H9 (cell line): ENCODE results near the gene LENG9. TPM values are rescaled to one million over a fixed set of nuclear protein-coding genes. Genes with fewer than 3 reads are reported as not detected.
"Not testable (repeated sequence)": the region's sequence is repeated elsewhere in the genome, so short reads cannot be mapped to it uniquely, and the experiment has no call there.

Experiments used
- DNase-seq: peaks from one replicate; pipeline ENCODE4 v3.0.0-alpha.2; 2017
- H2AFZ ChIP-seq: one replicate; pipeline ENCODE4 v1.6.1; 2013; ENCODE audit warnings: mild to moderate bottlenecking, low read length, control low read depth, moderate library complexity
- H2AK5ac ChIP-seq: 2 replicates; pipeline ENCODE4 v1.6.1; 2013; ENCODE audit warnings: low read length, control low read depth, mixed read lengths; ENCODE audit not compliant: insufficient read length
- H2BK120ac ChIP-seq: one replicate; pipeline ENCODE4 v1.6.1; 2013; ENCODE audit warnings: low read depth, mild to moderate bottlenecking, low read length, control low read depth, inconsistent platforms; ENCODE audit not compliant: poor library complexity, severe bottlenecking
- H2BK12ac ChIP-seq: 2 replicates; pipeline ENCODE4 v1.6.1; 2013; ENCODE audit warnings: low read length, control low read depth, mixed read lengths, low read depth; ENCODE audit not compliant: insufficient read length
- H2BK15ac ChIP-seq: 2 replicates; pipeline ENCODE4 v1.6.1; 2013; ENCODE audit warnings: low read depth, low read length, control low read depth
- H2BK20ac ChIP-seq: one replicate; pipeline ENCODE4 v1.6.1; 2013; ENCODE audit warnings: low read depth, mild to moderate bottlenecking, low read length, control low read depth, inconsistent platforms; ENCODE audit not compliant: poor library complexity, severe bottlenecking
- H2BK5ac ChIP-seq: 2 replicates; pipeline ENCODE4 v1.6.1; 2013; ENCODE audit warnings: low read length, control low read depth, mixed read lengths; ENCODE audit not compliant: insufficient read length
- H3K14ac ChIP-seq: 2 replicates; pipeline ENCODE4 v1.6.1; 2013; ENCODE audit warnings: low read length, control low read depth; ENCODE audit not compliant: insufficient read depth
- H3K18ac ChIP-seq: 2 replicates; pipeline ENCODE4 v1.6.1; 2013; ENCODE audit warnings: low read depth, mild to moderate bottlenecking, mixed read lengths, low read length, control low read depth; ENCODE audit not compliant: insufficient read length
- H3K23ac ChIP-seq: 2 replicates; pipeline ENCODE4 v1.6.1; 2013; ENCODE audit warnings: low read length, control low read depth, mixed read lengths, low read depth; ENCODE audit not compliant: insufficient read length
- H3K23me2 ChIP-seq: 2 replicates; pipeline ENCODE4 v1.6.1; 2013; ENCODE audit warnings: low read depth, mild to moderate bottlenecking, mixed read lengths, low read length, control low read depth; ENCODE audit not compliant: insufficient read length, poor library complexity, severe bottlenecking
- H3K27ac ChIP-seq: 2 replicates; pipeline ENCODE4 v1.5.1; 2013; ENCODE audit warnings: low read length, control low read depth, mixed read lengths, low read depth; ENCODE audit not compliant: insufficient read length
- H3K27me3 ChIP-seq: 2 replicates; pipeline ENCODE4 v1.6.1; 2013; ENCODE audit warnings: low read length, control low read depth, inconsistent platforms; ENCODE audit not compliant: insufficient read depth
- H3K4ac ChIP-seq: 2 replicates; pipeline ENCODE4 v1.6.1; 2013; ENCODE audit warnings: low read depth, mild to moderate bottlenecking, control low read depth, inconsistent platforms, low read length, moderate library complexity
- H3K4me1 ChIP-seq: 2 replicates; pipeline ENCODE4 v1.6.1; 2013; ENCODE audit warnings: low read length, control low read depth, inconsistent platforms; ENCODE audit not compliant: insufficient read depth
- H3K4me2 ChIP-seq: 2 replicates; pipeline ENCODE4 v1.6.1; 2013; ENCODE audit warnings: low read length, control low read depth, mixed read lengths; ENCODE audit not compliant: insufficient read length, insufficient read depth
- H3K56ac ChIP-seq: 2 replicates; pipeline ENCODE4 v1.6.1; 2013; ENCODE audit warnings: low read depth, mild to moderate bottlenecking, mixed read lengths, low read length, control low read depth; ENCODE audit not compliant: insufficient read length
- H3K79me1 ChIP-seq: 2 replicates; pipeline ENCODE4 v1.6.1; 2013; ENCODE audit warnings: low read depth, mild to moderate bottlenecking, moderate library complexity, low read length, control low read depth, inconsistent platforms; ENCODE audit not compliant: insufficient read depth, poor library complexity, severe bottlenecking
- H3K79me2 ChIP-seq: 2 replicates; pipeline ENCODE4 v1.6.1; 2013; ENCODE audit warnings: low read length, control low read depth, inconsistent platforms; ENCODE audit not compliant: insufficient read depth
- H3K9ac ChIP-seq: 2 replicates; pipeline ENCODE4 v1.6.1; 2013; ENCODE audit warnings: low read length, control low read depth, mixed read lengths; ENCODE audit not compliant: insufficient read length; ENCODE audit errors: extremely low read depth
- H3K9me3 ChIP-seq: one replicate; pipeline ENCODE4 v1.6.1; 2013; ENCODE audit warnings: low read depth, low read length, inconsistent platforms; ENCODE audit not compliant: control insufficient read depth
- H3T11ph ChIP-seq: one replicate; pipeline ENCODE4 v1.6.1; 2013; ENCODE audit warnings: mild to moderate bottlenecking, low read length, control low read depth, inconsistent platforms
- H4K20me1 ChIP-seq: one replicate; pipeline ENCODE4 v1.6.1; 2013; ENCODE audit not compliant: control insufficient read depth, insufficient read length, insufficient read depth
- H4K5ac ChIP-seq: 2 replicates; pipeline ENCODE4 v1.6.1; 2013; ENCODE audit warnings: low read depth, mild to moderate bottlenecking, mixed read lengths, low read length, control low read depth; ENCODE audit not compliant: insufficient read length
- H4K8ac ChIP-seq: replicated peaks from 2 replicates; pipeline ENCODE4 v1.6.1; 2013; ENCODE audit warnings: low read length, control low read depth, mixed read lengths, low read depth; ENCODE audit not compliant: insufficient read length
- H4K91ac ChIP-seq: 2 replicates; pipeline ENCODE4 v1.6.1; 2013; ENCODE audit warnings: low read depth, mild to moderate bottlenecking, moderate library complexity, mixed read lengths, low read length, control low read depth; ENCODE audit not compliant: insufficient read length
- H3K27ac Mint-ChIP-seq, 3 experiments: 2 replicates in 2 of 3; 3 replicates in 1 of 3; pipeline ENCODE4 v1.8.0; 2020 to 2021; ENCODE audit warnings: mixed read lengths in 3 of 3, mild to moderate bottlenecking in 1 of 3, moderate library complexity in 1 of 3
- H3K27me3 Mint-ChIP-seq: 2 replicates; pipeline ENCODE4 v1.8.0; 2021; ENCODE audit warnings: low read depth, mild to moderate bottlenecking, moderate library complexity, mixed read lengths
- H3K36me3 Mint-ChIP-seq, 3 experiments: 2 replicates in 2 of 3; 3 replicates in 1 of 3; pipeline ENCODE4 v1.8.0; 2020 to 2021; ENCODE audit warnings: low read depth in 3 of 3, mixed read lengths in 3 of 3; ENCODE audit not compliant: insufficient read depth in 1 of 3
- H3K4me1 Mint-ChIP-seq, 2 experiments: 2 replicates each; pipeline ENCODE4 v1.8.0; 2020; ENCODE audit warnings: mixed read lengths in 2 of 2
- H3K4me3 Mint-ChIP-seq, 2 experiments: 2 replicates in 1 of 2; 3 replicates in 1 of 2; pipeline ENCODE4 v1.8.0; 2020 to 2021; ENCODE audit warnings: mild to moderate bottlenecking in 2 of 2, mixed read lengths in 2 of 2, moderate library complexity in 1 of 2
- H3K9me3 Mint-ChIP-seq, 2 experiments: 2 replicates in 1 of 2; 3 replicates in 1 of 2; pipeline ENCODE4 v1.8.0; 2020; ENCODE audit warnings: mild to moderate bottlenecking in 2 of 2, mixed read lengths in 2 of 2, moderate library complexity in 1 of 2
- WGBS: extraction: QIAGEN DNeasy Blood & Tissue Kit; methylation state at CpG from one replicate; pipeline ENCODE4 v1.1.7; 2013; ENCODE audit warnings: missing lambda C conversion rate, low lambda C conversion rate, mixed read lengths; ENCODE audit not compliant: insufficient read length; ENCODE audit errors: extremely low coverage; 5-methylcytosine and 5-hydroxymethylcytosine counted together
- total RNA-seq: library from RNA; stranded (reverse); gene quantifications from 2 replicates; pipeline ENCODE4 v1.2.1, GENCODE V29; 2021
- TF ChIP-seq, protein P1 (sequence below): fragments of 200-600 bp; sonication (generic); conservative IDR thresholded peaks from 3 replicates; pipeline ENCODE4 v1.8.0; 2021; ENCODE audit warnings: antibody characterized with exemption, mild to moderate bottlenecking

The LENG9 gene
- total RNA-seq, 1 experiment from 2014 or later, result 3.8 TPM

- H2AK5ac ChIP-seq, result no peak overlapping the region
- H4K8ac ChIP-seq, result no peak overlapping the region
- H3K4me1 Mint-ChIP-seq, result no peaks in the 10 kb centered on the region
- H3K4me3 Mint-ChIP-seq, result no peak overlapping the region
- H3K14ac ChIP-seq, result no peak overlapping the region
- DNase-seq, result no peak
- TF ChIP-seq, protein P1, sequence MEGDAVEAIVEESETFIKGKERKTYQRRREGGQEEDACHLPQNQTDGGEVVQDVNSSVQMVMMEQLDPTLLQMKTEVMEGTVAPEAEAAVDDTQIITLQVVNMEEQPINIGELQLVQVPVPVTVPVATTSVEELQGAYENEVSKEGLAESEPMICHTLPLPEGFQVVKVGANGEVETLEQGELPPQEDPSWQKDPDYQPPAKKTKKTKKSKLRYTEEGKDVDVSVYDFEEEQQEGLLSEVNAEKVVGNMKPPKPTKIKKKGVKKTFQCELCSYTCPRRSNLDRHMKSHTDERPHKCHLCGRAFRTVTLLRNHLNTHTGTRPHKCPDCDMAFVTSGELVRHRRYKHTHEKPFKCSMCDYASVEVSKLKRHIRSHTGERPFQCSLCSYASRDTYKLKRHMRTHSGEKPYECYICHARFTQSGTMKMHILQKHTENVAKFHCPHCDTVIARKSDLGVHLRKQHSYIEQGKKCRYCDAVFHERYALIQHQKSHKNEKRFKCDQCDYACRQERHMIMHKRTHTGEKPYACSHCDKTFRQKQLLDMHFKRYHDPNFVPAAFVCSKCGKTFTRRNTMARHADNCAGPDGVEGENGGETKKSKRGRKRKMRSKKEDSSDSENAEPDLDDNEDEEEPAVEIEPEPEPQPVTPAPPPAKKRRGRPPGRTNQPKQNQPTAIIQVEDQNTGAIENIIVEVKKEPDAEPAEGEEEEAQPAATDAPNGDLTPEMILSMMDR, result no peak
- H3T11ph ChIP-seq, result no peak overlapping the region
- no peak overlapping the region for H4K91ac ChIP-seq
- no peak overlapping the region for H3K27ac ChIP-seq
- H3K36me3 Mint-ChIP-seq, result peaks cover 2 to 26% (median 11%) of the 10 kb centered on the region in 3 experiments; a peak in 6 of 7 replicates
- no peaks in the 10 kb centered on the region for H3K79me1 ChIP-seq
- no peaks in the 10 kb centered on the region for H3K23me2 ChIP-seq
- H2BK12ac ChIP-seq, result no peak overlapping the region
- no peak overlapping the region for H3K56ac ChIP-seq
- no peaks in the 10 kb centered on the region for H3K79me2 ChIP-seq
- no peak overlapping the region for H3K4ac ChIP-seq
- no peaks in the 10 kb centered on the region for H4K20me1 ChIP-seq
- no peak overlapping the region for H2AFZ ChIP-seq
- H2BK5ac ChIP-seq, result no peak overlapping the region
- no peak overlapping the region for H3K9ac ChIP-seq
- peaks cover 21% of the 10 kb centered on the region for H3K9me3 ChIP-seq
- no peaks in the 10 kb centered on the region for H3K27me3 ChIP-seq
- H3K27ac Mint-ChIP-seq, result no peak overlapping the region
- H3K18ac ChIP-seq, result no peak overlapping the region
- peaks cover 70 to 83% of the 10 kb centered on the region in 2 experiments for H3K9me3 Mint-ChIP-seq
- H3K23ac ChIP-seq, result no peak overlapping the region
- no peaks in the 10 kb centered on the region for H3K4me1 ChIP-seq
- no peak overlapping the region for H4K5ac ChIP-seq
- H3K27me3 Mint-ChIP-seq, result peaks cover 3% of the 10 kb centered on the region; the same call in 1 of the 2 replicates
- H3K4me2 ChIP-seq, result no peak overlapping the region
- H2BK15ac ChIP-seq, result no peak overlapping the region
- H2BK120ac ChIP-seq, result no peak overlapping the region
- no peak overlapping the region for H2BK20ac ChIP-seq
- no CpG with 5 or more reads among the region's 12 CpGs for WGBS
Measured at GRCh38 chr19:54507824-54508223, 44.2 kb upstream of the LENG9 start.

DNA sequence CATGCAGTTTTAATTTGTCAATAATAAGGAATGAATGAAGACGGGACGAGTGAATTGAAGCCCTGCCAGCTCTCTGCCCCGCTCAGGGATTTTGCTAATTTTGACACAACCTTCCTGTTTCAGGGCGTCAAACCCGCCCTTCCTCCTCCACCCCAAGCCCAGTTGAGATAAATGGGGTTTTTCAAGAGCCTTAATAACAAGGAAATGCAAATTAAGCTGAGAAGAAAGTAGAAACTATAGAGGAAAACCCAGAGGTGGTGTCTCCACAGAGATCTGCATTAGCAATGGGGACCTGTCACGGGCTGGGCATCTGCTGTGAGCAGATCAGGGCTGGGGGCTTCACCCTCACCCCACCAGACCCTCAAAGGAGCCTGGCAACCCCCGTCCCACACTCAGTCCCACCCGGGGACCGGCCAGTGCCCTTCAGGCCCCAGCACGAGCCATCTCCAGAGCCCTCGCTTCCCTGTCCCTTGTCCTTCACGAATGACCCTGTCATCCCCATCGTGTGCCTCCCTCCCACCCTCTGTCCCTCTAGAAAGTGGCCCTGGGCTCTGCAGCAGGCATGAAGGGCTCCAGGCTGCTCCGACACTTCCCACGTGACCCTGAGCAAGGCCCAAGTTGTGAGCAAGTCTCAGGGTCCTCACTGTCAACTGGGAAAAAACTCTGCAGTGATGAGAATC, 43.6 kb upstream of the LENG9 start:
- not testable (repeated sequence) for H3K56ac ChIP-seq, H3K27me3 ChIP-seq, H3K4me1 Mint-ChIP-seq, H2BK5ac ChIP-seq, H2AFZ ChIP-seq, H3K4me3 Mint-ChIP-seq, H3K4me2 ChIP-seq, H3K27ac Mint-ChIP-seq, H3K23me2 ChIP-seq, H4K5ac ChIP-seq, H3K4ac ChIP-seq, H4K91ac ChIP-seq, H3K14ac ChIP-seq, H2BK12ac ChIP-seq, H3K79me2 ChIP-seq, DNase-seq, H3K23ac ChIP-seq, H3K18ac ChIP-seq, H2BK120ac ChIP-seq, H4K8ac ChIP-seq, H4K20me1 ChIP-seq, H3T11ph ChIP-seq, H3K4me1 ChIP-seq, H2BK20ac ChIP-seq, H3K27me3 Mint-ChIP-seq, H3K27ac ChIP-seq, H2BK15ac ChIP-seq, H3K9ac ChIP-seq, H2AK5ac ChIP-seq, H3K79me1 ChIP-seq
- Mint-ChIP-seq H3K9me3 (peaks cover 70 to 83% of the 10 kb centered on the region in 2 experiments), H3K36me3 (peaks cover 5 to 24% (median 11%) of the 10 kb centered on the region in 3 experiments; a peak in 6 of 7 replicates)
- peaks cover 21% of the 10 kb centered on the region for H3K9me3 ChIP-seq
- WGBS, result no CpG with 5 or more reads among the region's 15 CpGs
